Stimulated activated CD4-positive, alpha-beta T cell treated with anti-CD3 and anti-CD28 coated beads, TNF-alpha, amount 100 ng/mL, for 1 hour (primary cell): Measurements from ENCODE around the gene ZNF487.
"Not testable (repeated sequence)": the region's sequence is repeated elsewhere in the genome, so short reads cannot be mapped to it uniquely, and the experiment has no call there.

Experiments
- DNase-seq, 3 donors: peaks; one replicate each; pipeline ENCODE4 v3.0.0-alpha.2; 2020; ENCODE audit warnings: low read depth in 3 of 3, low spot score in 1 of 3

The ZNF487 gene

DNA sequence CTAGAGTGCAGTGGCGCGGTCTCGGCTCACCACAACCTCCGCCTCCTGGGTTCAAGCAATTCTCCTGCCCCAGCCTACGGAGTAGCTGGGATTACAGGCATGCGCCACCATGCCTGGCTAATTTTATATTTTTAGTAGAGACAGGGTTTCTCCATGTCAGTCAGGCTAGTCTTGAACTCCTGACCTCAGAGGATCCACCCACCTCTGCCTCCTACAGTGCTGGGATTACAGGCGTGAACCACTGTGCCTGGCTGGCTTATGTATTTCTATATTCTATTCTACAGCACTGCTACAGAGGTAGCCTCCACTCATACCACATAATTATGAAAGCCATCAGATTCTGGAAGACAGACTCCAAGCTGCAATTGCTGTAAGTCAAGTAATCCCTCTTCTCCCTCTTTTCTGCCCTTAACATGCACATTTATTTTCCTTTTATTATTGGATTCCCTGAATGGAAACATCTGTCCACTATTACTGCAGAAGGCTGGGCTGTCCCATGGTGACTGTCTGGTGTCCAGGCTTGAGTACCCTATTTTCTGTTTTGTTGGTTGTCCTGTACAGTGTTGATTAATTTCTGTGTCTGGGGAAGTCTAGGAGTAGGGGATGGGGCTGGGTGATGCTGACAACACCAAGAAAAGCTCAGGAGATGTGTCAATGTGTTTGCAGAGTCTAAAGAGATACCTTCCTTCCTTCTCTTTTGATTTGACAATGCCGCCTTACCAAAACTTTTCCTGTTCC, 5.8 kb upstream of the ZNF487 start:
- DNase-seq: no peak

DNA sequence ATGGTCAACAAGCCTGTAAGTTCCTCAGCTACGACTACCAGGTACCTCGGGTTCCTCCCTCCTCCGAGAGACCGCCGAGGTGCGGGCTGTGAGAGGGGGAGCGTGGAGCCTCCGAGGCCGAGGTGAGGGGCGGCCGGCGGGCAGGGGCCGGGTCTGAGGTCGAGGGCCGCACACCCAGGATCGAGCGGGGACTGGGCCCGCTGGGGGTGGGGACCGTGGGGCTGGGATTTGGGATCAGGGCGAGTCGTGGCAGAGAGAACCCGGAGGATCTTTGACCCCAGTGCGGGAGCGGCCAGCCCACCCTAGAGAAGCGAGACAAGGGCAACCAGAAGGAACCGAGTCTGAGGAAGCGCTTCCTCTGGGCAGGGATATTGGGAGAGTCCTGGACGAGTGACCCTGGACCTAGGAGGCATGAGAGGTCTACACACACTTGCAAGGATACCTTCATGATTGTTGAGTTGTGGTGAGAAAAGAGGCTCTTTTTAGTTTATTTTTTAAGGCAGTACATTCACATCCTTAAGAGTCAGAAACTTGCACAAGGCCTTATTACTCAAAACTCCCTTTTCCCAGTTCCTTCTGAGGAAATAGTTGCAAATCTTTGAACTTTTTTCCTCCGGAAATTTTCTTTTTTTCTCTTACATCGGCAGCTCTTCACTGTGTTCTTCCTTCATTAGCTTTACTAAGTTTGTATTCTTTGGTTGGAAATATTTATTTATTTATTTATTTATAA, 395 bp downstream of the ZNF487 start:
- DNase-seq: no peak

DNA sequence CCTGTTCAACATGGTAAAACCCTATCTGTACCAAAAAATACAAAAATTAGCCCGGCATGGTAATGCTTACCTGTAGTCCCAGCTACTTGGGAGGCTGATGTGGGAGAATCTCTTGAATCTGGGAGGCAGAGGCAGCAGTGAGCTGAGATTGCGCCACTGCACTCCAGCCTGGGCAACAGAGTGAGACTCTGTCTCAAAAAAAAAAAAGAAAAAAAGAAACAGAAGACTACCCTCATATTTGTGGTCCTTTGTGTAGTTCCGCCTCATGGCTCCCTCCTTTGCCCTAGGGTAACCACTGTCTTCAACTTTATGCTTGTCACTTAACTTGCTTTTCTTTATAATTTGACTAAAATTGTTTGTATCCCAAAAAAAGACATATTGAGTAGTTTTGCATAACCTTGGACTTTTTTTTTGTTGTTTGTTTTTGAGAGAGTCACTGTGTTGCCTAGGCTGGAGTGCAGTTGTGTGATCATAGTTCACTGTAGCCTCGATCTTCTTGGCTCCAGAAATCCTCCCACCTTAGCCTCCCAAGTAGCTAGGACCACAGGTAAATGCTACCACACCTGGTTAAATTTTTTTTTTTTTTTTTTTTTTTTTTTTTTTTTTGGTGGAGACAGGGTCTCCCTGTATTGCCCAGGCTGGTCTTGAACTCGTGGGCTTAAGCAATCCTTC, 3.7 kb downstream of the ZNF487 start:
- no peak for DNase-seq

DNA sequence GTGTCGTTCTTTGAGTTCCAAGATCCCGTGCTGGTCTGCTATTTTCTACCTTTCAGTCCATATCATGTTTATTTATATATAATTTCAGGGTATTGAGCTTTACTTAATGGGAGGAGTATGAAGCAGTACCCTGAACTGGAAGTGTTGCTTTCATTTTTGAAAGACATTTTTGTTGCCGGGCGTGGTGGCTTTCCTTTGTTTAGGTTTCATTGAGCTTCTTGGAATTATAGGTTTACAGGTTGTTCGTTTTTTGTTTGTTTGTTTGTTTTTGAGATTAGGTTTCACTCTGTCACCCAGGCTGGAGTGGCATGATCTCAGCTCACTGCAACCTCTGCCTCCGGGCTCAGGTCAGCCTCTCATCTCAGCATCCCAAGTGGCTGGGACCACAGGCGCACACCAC, 7.4 kb downstream of the ZNF487 start:
- no peak for DNase-seq

DNA sequence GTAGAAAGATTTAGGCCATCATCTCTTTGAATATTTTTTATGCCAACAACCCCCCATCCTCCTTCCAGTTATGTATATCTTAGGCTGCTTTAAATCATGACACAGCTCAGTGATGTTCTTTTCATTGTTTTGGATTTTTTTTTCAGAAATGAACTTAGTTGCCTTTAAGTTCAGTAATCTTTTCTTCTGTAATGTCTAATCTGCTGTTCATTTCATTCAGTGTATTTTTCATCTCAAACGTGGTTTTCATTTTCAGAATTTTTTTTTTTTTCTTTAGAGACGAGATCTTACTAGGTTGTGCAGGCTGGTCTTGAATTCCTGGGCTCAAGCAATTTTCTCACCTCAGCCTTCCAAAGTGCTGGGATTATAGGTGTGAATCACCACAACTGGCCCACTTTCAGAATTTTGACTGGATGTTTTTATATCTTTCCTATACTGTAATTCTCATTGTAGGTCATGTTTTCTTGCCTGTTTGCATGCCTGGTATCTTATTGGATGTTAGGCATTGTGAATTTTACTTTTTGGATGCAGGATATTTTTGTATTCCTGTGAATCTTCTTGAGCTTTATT, 8.1 kb downstream of the ZNF487 start:
- DNase-seq: no peak

DNA sequence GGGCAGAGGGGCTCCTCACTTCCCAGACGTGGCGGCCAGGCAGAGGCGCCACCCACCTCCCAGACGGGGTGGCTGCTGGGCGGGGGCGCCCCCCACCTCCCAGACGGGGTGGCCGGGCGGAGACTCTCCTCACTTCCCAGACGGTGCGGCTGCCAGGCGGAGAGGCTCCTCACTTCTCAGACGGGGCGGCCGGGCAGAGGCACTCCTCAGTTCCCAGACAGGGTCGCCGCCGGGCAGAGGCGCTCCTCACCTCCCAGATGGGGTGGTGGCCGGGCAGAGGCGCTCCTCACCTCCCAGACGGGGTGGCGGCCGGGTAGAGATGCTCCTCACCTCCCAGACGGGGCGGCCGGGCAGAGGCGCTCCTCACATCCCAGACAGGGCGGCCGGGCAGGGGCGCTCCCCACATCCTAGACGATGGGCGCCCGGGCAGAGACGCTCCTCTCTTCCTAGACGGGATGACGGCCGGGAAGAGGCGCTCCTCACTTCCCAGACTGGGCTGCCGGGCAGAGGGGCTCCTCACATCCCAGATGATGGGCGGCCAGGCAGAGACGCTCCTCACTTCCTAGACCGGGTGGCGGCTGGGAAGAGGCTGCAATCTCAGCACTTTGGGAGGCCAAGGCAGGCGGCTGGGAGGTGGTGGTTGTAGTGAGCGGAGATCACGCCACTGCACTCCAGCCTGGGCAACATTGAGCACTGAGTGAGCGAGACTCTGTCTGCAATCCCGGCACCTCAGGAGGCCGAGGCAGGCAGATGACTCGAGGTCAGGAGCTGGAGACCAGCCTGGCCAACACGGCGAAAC, 9.5 kb downstream of the ZNF487 start:
- not testable (repeated sequence) for DNase-seq

DNA sequence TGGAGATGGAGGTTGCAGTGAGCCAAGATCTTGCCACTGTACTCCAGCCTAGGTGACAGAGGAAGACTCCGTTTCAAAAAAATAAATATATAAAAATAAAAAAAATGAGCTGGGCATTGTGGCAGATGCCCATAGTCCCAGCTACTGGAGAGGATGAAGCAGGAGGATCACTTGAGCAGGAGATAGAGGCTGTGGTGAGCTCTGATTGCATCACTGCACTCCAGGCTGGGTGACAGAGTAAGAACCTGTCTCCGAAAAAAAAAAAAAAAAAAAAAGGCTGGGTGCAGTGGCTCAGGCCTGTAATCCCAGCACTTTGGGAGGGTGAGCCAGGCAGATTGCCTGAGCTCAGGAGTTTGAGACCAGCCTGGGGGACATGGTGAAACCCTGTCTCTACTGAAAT, 11.8 kb downstream of the ZNF487 start:
- no peak for DNase-seq

DNA sequence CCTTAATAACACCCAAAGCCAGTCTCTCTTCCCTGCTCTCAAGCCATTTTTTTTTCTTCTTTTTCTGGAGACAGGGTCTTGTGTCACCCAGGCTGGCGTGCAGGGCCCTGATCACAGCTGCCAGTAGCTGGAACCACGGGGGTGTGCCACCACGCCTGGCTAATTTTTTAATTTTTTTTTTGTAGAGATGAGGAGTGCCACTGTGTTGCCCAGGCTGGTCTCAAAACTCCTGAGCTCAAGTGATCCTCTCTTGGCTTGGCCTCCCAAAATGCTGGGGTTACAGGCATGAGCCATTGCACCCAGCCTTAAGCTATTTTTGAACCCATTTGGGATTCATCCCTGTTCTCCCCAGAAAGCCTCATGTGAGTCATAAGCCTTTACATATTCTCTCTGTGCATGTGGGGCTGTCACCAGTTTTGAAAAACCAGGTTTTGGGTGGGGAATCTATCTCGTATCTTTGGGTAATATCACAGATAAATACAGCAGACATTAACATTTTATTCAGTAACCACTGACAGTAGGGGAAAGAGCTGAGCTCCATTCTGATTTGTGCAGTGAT, 15.5 kb downstream of the ZNF487 start:
- no peak for DNase-seq

DNA sequence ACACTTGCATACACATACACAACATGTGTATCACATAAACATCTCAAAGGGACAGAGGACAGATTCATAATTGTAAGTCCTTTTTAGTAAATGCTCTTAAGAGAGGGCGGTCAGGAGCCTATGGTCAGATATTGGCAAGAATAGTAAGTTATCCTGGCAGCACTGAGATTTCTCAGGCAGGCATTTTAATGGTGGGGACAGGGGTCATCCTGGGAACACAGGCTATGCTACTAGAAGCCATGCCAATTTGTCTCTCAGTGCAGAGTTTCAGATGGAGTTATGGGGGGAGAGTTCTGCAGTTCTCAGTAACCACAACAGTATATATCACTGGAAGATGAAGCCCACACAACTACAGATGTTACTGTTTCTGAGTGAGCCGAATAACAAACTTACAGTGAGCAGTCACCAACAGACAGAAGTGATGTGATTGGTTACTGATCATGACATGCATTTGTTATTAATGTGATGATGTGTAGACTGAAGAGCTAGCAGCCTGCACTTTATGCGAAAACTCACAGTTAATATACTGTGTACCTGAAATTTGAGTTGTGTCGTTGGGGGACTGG, 16.4 kb downstream of the ZNF487 start:
- no peak for DNase-seq

DNA sequence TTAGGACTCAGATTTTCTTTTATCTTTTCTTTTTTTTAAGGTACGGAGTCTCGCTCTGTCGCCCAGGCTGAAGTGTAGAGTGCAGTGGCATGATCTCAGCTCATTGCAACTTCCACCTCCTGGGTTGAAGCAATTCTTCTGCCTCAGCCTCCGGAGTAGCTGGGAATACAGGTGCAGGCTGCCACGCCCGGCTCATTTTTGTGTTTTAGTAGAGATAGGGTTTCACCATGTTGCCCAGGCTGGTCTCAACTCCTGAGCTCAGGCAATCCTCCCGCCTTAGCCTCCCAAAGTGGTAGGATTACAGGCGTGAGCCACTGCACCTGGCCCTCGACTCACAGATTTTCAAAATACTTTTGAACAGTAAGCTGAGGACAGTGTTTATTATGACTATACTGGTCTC, 17.1 kb downstream of the ZNF487 start:
- DNase-seq: not testable (repeated sequence)

DNA sequence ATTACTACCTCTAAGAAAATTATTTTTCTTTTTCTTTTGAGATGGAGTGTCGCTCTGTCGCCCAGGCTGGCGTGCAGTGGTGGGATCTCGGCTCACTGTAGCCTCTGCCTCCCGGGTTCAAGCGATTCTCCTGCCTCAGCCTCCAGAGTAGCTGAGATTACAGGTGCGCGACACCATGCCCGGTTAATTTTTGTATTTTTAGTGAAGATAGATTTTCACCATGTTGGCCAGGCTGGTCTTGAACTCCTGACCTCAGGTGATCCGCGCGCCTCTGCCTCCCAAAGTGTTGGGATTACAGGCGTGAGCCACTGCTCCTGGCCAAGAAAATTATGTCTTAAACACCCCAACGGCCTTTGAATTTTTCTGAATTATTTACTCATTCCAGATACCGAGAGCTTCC, 19.6 kb downstream of the ZNF487 start:
- DNase-seq: not testable (repeated sequence)

DNA sequence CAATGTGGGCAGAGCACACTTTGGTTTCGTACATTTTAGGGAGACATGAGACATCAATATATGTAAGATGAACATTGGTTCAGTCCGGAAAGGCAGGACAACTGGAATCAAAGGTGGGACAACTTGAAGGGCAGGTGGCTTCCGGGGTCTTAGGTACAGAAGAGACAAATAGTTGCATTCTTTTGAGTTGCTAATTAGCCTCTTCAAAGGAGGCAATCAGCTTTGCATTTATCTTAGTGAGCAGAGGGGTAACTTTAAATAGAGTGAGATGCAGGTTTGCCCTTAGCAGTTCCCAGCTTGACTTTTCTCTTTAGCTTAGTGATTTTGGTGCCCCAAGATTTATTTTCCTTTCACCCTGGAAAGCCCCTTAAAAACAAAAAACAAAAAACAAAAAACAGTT, 21.3 kb downstream of the ZNF487 start:
- no peak for DNase-seq

DNA sequence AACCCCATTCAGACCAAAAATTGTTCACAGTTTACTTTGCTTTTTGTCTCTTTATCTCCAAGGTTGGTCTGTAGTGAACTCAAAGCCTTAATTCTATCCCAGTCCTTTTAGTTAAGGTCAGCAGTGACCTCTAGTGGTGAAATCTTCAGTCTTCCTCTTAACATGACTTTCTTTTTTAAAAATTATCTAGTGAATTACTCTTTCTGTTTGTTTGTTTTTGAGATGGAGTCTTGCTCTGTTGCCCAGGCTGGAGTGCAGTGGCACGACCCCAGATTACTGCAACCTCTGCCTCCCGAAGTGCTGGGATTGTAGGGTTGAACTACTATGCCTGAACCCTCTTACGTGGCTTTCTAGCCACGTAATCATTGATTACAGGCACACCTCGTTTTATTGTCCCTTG, 25.0 kb downstream of the ZNF487 start:
- no peak for DNase-seq

DNA sequence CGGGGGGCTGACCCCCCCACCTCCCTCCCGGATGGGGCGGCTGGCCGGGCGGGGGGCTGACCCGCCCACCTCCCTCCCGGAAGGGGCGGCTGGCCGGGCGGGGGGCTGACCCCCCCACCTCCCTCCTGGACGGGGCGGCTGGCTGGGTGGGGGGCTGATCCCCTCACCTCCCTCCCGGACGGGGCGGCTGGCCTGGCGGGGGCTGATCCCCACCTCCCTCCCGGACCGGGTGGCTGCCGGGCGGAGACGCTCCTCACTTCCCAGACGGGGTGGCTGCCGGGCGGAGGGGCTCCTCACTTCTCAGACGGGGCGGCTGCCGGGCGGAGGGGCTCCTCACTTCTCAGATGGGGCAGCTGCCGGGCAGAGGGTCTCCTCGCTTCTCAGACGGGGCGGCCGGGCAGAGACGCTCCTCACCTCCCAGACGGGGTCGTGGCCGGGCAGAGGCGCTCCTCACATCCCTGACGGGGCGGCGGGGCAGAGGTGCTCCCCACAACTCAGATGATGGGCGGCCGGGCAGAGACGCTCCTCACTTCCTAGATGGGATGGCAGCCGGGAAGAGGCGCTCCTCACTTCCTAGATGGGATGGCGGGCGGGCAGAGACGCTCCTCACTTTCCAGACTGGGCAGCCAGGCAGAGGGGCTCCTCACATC, 28.3 kb downstream of the ZNF487 start:
- not testable (repeated sequence) for DNase-seq

DNA sequence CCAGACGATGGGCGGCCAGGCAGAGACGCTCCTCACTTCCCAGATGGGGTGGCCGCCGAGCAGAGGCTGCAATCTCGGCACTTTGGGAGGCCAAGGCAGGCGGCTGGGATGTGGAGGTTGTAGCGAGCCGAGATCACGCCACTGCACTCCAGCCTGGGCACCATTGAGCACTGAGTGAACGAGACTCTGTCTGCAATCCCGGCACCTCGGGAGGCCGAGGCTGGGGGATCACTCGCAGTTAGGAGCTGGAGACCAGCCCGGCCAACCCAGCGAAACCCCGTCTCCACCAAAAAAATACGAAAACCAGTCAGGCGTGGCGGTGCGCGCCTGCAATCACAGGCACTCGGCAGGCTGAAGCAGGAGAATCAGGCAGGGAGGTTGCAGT, 28.8 kb downstream of the ZNF487 start:
- DNase-seq: not testable (repeated sequence)

DNA sequence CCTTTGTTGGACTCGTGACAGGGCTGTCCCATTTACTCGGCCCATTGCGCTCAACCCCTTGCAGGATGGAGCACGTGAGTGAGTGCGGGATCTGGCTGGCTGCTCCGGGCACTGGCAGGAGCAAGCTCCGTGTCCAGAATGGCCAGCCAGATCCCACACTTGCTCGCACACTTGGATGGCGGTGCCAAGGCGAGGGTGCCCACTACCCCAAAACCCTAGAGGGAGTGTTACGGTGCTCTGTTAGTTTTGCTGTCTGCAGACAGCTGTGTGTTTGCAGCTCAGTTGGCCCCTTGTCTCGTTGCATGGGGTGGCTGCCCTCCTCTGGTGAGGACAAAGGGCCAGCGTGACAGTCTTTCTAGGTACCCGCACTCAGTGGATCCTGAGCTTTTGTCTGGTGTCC, 34.2 kb downstream of the ZNF487 start:
- DNase-seq: no peak

DNA sequence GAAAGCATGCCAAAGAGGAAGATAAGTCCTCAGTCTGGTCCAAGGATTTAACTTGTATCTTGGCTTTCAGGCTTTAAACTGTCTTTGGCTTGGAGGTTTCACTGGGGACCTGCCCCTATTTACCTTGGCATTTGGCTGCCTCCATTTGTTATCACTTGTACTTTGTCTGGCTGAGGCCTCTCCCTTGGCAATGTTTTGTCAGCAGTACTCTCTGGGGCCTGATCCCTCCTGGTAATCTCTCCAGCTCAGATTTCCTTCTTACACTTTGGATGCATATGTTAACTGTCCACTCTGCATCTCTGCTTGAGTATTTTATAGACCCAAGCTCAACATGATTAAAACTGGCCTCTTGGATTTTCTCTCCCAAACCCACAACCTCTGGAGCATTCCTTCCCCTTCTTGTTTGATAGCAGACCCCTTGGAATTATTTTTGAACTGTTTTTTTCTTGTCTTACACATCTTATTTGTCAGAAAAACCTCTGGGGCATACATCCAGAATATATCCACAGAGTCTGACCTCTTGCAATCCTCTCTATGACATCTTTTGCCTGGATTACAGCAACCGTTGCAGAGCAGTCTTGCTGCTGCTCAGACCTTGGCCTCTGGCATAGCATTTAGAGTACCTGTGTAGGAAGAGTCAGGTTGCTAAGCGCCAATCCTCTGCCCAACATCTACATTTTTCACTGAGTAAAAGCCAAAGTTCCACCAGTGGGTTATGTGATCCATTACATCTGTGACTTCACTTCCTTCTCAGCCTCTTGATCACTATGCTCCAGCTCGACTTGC, 35.2 kb downstream of the ZNF487 start:
- no peak for DNase-seq

DNA sequence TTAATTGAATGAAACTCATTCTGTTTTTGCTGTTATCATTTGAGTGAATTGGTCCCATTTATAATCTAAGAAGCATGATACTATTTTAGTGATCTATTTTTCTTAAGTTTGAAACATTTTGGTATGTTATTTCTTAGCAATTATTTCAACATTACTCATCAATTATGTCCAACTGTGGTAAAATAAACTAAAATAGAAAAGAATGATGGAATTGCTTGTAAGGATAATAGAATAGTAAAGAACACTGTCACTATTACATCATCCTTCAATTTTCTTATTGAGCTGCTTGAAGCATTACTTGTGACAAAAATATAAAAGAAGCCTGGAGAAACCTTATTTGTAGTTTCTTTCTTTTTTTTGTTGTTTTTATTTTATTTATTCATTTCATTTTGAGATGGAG, 42.4 kb downstream of the ZNF487 start:
- no peak for DNase-seq
